H9 (cell line): Measurements from ENCODE around the gene GALR3. TPM values are rescaled to one million over a fixed set of nuclear protein-coding genes. Genes with fewer than 3 reads are reported as not detected.

Experiments
- DNase-seq: peaks from one replicate; pipeline ENCODE4 v3.0.0-alpha.2; 2017
- H2AFZ ChIP-seq: one replicate; pipeline ENCODE4 v1.6.1; 2013; ENCODE audit warnings: mild to moderate bottlenecking, low read length, control low read depth, moderate library complexity
- H2AK5ac ChIP-seq: 2 replicates; pipeline ENCODE4 v1.6.1; 2013; ENCODE audit warnings: low read length, control low read depth, mixed read lengths; ENCODE audit not compliant: insufficient read length
- H2BK120ac ChIP-seq: one replicate; pipeline ENCODE4 v1.6.1; 2013; ENCODE audit warnings: low read depth, mild to moderate bottlenecking, low read length, control low read depth, inconsistent platforms; ENCODE audit not compliant: poor library complexity, severe bottlenecking
- H2BK12ac ChIP-seq: 2 replicates; pipeline ENCODE4 v1.6.1; 2013; ENCODE audit warnings: low read length, control low read depth, mixed read lengths, low read depth; ENCODE audit not compliant: insufficient read length
- H2BK15ac ChIP-seq: 2 replicates; pipeline ENCODE4 v1.6.1; 2013; ENCODE audit warnings: low read depth, low read length, control low read depth
- H2BK20ac ChIP-seq: one replicate; pipeline ENCODE4 v1.6.1; 2013; ENCODE audit warnings: low read depth, mild to moderate bottlenecking, low read length, control low read depth, inconsistent platforms; ENCODE audit not compliant: poor library complexity, severe bottlenecking
- H2BK5ac ChIP-seq: 2 replicates; pipeline ENCODE4 v1.6.1; 2013; ENCODE audit warnings: low read length, control low read depth, mixed read lengths; ENCODE audit not compliant: insufficient read length
- H3K14ac ChIP-seq: 2 replicates; pipeline ENCODE4 v1.6.1; 2013; ENCODE audit warnings: low read length, control low read depth; ENCODE audit not compliant: insufficient read depth
- H3K18ac ChIP-seq: 2 replicates; pipeline ENCODE4 v1.6.1; 2013; ENCODE audit warnings: low read depth, mild to moderate bottlenecking, mixed read lengths, low read length, control low read depth; ENCODE audit not compliant: insufficient read length
- H3K23ac ChIP-seq: 2 replicates; pipeline ENCODE4 v1.6.1; 2013; ENCODE audit warnings: low read length, control low read depth, mixed read lengths, low read depth; ENCODE audit not compliant: insufficient read length
- H3K23me2 ChIP-seq: 2 replicates; pipeline ENCODE4 v1.6.1; 2013; ENCODE audit warnings: low read depth, mild to moderate bottlenecking, mixed read lengths, low read length, control low read depth; ENCODE audit not compliant: insufficient read length, poor library complexity, severe bottlenecking
- H3K27ac ChIP-seq: 2 replicates; pipeline ENCODE4 v1.5.1; 2013; ENCODE audit warnings: low read length, control low read depth, mixed read lengths, low read depth; ENCODE audit not compliant: insufficient read length
- H3K27me3 ChIP-seq: 2 replicates; pipeline ENCODE4 v1.6.1; 2013; ENCODE audit warnings: low read length, control low read depth, inconsistent platforms; ENCODE audit not compliant: insufficient read depth
- H3K4ac ChIP-seq: 2 replicates; pipeline ENCODE4 v1.6.1; 2013; ENCODE audit warnings: low read depth, mild to moderate bottlenecking, control low read depth, inconsistent platforms, low read length, moderate library complexity
- H3K4me1 ChIP-seq: 2 replicates; pipeline ENCODE4 v1.6.1; 2013; ENCODE audit warnings: low read length, control low read depth, inconsistent platforms; ENCODE audit not compliant: insufficient read depth
- H3K4me2 ChIP-seq: 2 replicates; pipeline ENCODE4 v1.6.1; 2013; ENCODE audit warnings: low read length, control low read depth, mixed read lengths; ENCODE audit not compliant: insufficient read length, insufficient read depth
- H3K56ac ChIP-seq: 2 replicates; pipeline ENCODE4 v1.6.1; 2013; ENCODE audit warnings: low read depth, mild to moderate bottlenecking, mixed read lengths, low read length, control low read depth; ENCODE audit not compliant: insufficient read length
- H3K79me1 ChIP-seq: 2 replicates; pipeline ENCODE4 v1.6.1; 2013; ENCODE audit warnings: low read depth, mild to moderate bottlenecking, moderate library complexity, low read length, control low read depth, inconsistent platforms; ENCODE audit not compliant: insufficient read depth, poor library complexity, severe bottlenecking
- H3K79me2 ChIP-seq: 2 replicates; pipeline ENCODE4 v1.6.1; 2013; ENCODE audit warnings: low read length, control low read depth, inconsistent platforms; ENCODE audit not compliant: insufficient read depth
- H3K9ac ChIP-seq: 2 replicates; pipeline ENCODE4 v1.6.1; 2013; ENCODE audit warnings: low read length, control low read depth, mixed read lengths; ENCODE audit not compliant: insufficient read length; ENCODE audit errors: extremely low read depth
- H3K9me3 ChIP-seq: one replicate; pipeline ENCODE4 v1.6.1; 2013; ENCODE audit warnings: low read depth, low read length, inconsistent platforms; ENCODE audit not compliant: control insufficient read depth
- H3T11ph ChIP-seq: one replicate; pipeline ENCODE4 v1.6.1; 2013; ENCODE audit warnings: mild to moderate bottlenecking, low read length, control low read depth, inconsistent platforms
- H4K20me1 ChIP-seq: one replicate; pipeline ENCODE4 v1.6.1; 2013; ENCODE audit not compliant: control insufficient read depth, insufficient read length, insufficient read depth
- H4K5ac ChIP-seq: 2 replicates; pipeline ENCODE4 v1.6.1; 2013; ENCODE audit warnings: low read depth, mild to moderate bottlenecking, mixed read lengths, low read length, control low read depth; ENCODE audit not compliant: insufficient read length
- H4K8ac ChIP-seq: replicated peaks from 2 replicates; pipeline ENCODE4 v1.6.1; 2013; ENCODE audit warnings: low read length, control low read depth, mixed read lengths, low read depth; ENCODE audit not compliant: insufficient read length
- H4K91ac ChIP-seq: 2 replicates; pipeline ENCODE4 v1.6.1; 2013; ENCODE audit warnings: low read depth, mild to moderate bottlenecking, moderate library complexity, mixed read lengths, low read length, control low read depth; ENCODE audit not compliant: insufficient read length
- H3K27ac Mint-ChIP-seq, 3 experiments: 2 replicates in 2 of 3; 3 replicates in 1 of 3; pipeline ENCODE4 v1.8.0; 2020 to 2021; ENCODE audit warnings: mixed read lengths in 3 of 3, mild to moderate bottlenecking in 1 of 3, moderate library complexity in 1 of 3
- H3K27me3 Mint-ChIP-seq: 2 replicates; pipeline ENCODE4 v1.8.0; 2021; ENCODE audit warnings: low read depth, mild to moderate bottlenecking, moderate library complexity, mixed read lengths
- H3K36me3 Mint-ChIP-seq, 3 experiments: 2 replicates in 2 of 3; 3 replicates in 1 of 3; pipeline ENCODE4 v1.8.0; 2020 to 2021; ENCODE audit warnings: low read depth in 3 of 3, mixed read lengths in 3 of 3; ENCODE audit not compliant: insufficient read depth in 1 of 3
- H3K4me1 Mint-ChIP-seq, 2 experiments: 2 replicates each; pipeline ENCODE4 v1.8.0; 2020; ENCODE audit warnings: mixed read lengths in 2 of 2
- H3K4me3 Mint-ChIP-seq, 2 experiments: 2 replicates in 1 of 2; 3 replicates in 1 of 2; pipeline ENCODE4 v1.8.0; 2020 to 2021; ENCODE audit warnings: mild to moderate bottlenecking in 2 of 2, mixed read lengths in 2 of 2, moderate library complexity in 1 of 2
- H3K9me3 Mint-ChIP-seq, 2 experiments: 2 replicates in 1 of 2; 3 replicates in 1 of 2; pipeline ENCODE4 v1.8.0; 2020; ENCODE audit warnings: mild to moderate bottlenecking in 2 of 2, mixed read lengths in 2 of 2, moderate library complexity in 1 of 2
- WGBS: extraction: QIAGEN DNeasy Blood & Tissue Kit; methylation state at CpG from one replicate; pipeline ENCODE4 v1.1.7; 2013; ENCODE audit warnings: missing lambda C conversion rate, low lambda C conversion rate, mixed read lengths; ENCODE audit not compliant: insufficient read length; ENCODE audit errors: extremely low coverage; 5-methylcytosine and 5-hydroxymethylcytosine counted together
- total RNA-seq: library from RNA; stranded (reverse); gene quantifications from 2 replicates; pipeline ENCODE4 v1.2.1, GENCODE V29; 2021
- TF ChIP-seq, protein P1 (sequence below): fragments of 200-600 bp; sonication (generic); conservative IDR thresholded peaks from 3 replicates; pipeline ENCODE4 v1.8.0; 2021; ENCODE audit warnings: antibody characterized with exemption, mild to moderate bottlenecking

The GALR3 gene
- total RNA-seq, 1 experiment from 2014 or later = 0.59 TPM

DNA sequence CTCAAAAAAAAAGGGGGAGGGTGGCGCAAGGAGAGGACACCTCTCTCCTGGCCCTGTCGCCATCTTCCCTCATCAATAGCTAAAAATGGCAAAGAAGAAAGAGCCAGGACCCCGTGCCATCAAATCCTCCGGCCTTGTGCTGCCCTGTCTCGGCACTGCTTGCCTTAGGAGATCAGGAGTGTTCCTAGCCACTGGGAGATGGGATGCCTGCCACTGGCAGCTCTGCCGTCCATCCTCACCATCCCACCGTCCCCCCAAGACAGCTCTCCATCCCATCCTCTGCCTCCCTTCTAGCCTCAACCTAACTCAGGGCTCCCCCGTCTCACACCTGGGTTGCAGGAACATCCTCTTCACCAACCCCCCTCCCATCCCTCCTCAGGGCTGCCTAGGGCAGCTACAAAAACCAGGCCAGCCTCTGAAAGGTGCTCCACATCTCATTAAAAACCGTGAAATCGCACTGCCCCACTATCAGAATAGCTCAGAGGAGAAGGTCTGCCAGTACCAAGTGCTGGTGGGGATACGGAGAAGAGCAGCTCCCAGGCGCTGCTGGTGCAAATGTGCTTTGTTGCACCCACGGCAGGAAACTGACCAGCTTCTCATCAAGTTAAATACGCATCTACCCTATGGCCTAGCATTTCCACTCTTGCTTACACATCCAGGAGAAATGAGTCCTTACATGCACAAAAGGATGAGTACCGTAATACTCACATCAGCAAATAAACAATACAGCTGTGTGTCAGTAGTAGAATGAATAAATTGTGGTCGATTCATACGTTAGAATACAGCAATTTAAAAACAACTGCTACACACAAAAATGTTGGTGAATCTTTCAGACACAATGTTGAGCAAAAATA lies 47.2 kb upstream of the GALR3 start:
- no peak overlapping the region for H3K9ac ChIP-seq
- H3K56ac ChIP-seq = no peak overlapping the region
- no peak overlapping the region for H3T11ph ChIP-seq
- H2BK120ac ChIP-seq = no peak overlapping the region
- H3K23ac ChIP-seq = no peak overlapping the region
- H3K4me3 Mint-ChIP-seq = no peak overlapping the region
- no peak overlapping the region for H3K27ac ChIP-seq
- no peak overlapping the region for H2BK15ac ChIP-seq
- H3K4me2 ChIP-seq = no peak overlapping the region
- no peaks in the 10 kb centered on the region for H3K9me3 Mint-ChIP-seq
- peak overlapping the region in 2 of 3 experiments; percentile 29 to 35; a peak in 3 of 7 replicates for H3K27ac Mint-ChIP-seq
- no peak overlapping the region for H3K14ac ChIP-seq
- TF ChIP-seq, protein P1, sequence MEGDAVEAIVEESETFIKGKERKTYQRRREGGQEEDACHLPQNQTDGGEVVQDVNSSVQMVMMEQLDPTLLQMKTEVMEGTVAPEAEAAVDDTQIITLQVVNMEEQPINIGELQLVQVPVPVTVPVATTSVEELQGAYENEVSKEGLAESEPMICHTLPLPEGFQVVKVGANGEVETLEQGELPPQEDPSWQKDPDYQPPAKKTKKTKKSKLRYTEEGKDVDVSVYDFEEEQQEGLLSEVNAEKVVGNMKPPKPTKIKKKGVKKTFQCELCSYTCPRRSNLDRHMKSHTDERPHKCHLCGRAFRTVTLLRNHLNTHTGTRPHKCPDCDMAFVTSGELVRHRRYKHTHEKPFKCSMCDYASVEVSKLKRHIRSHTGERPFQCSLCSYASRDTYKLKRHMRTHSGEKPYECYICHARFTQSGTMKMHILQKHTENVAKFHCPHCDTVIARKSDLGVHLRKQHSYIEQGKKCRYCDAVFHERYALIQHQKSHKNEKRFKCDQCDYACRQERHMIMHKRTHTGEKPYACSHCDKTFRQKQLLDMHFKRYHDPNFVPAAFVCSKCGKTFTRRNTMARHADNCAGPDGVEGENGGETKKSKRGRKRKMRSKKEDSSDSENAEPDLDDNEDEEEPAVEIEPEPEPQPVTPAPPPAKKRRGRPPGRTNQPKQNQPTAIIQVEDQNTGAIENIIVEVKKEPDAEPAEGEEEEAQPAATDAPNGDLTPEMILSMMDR = no peak
- no peak overlapping the region for H3K18ac ChIP-seq
- H3K23me2 ChIP-seq = no peaks in the 10 kb centered on the region
- H2AFZ ChIP-seq = no peak overlapping the region
- H4K5ac ChIP-seq = no peak overlapping the region
- no peak overlapping the region for H2BK5ac ChIP-seq
- no CpG with 5 or more reads among the region's 17 CpGs for WGBS
- H3K9me3 ChIP-seq = no peaks in the 10 kb centered on the region
- H4K91ac ChIP-seq = no peak overlapping the region
- H3K27me3 Mint-ChIP-seq = peaks cover 28% of the 10 kb centered on the region
- H3K4ac ChIP-seq = no peak overlapping the region
- H3K27me3 ChIP-seq = no peaks in the 10 kb centered on the region; the same call in 1 of the 2 replicates
- no peak overlapping the region for H2BK12ac ChIP-seq
- no peaks in the 10 kb centered on the region for H3K79me1 ChIP-seq
- no peak overlapping the region for H2BK20ac ChIP-seq
- H3K36me3 Mint-ChIP-seq = peaks cover 3 to 30% (median 23%) of the 10 kb centered on the region in 3 experiments; a peak in 6 of 7 replicates
- H3K4me1 ChIP-seq = no peaks in the 10 kb centered on the region
- no peaks in the 10 kb centered on the region for H3K79me2 ChIP-seq
- peaks cover 12 to 21% of the 10 kb centered on the region in 2 experiments for H3K4me1 Mint-ChIP-seq
- no peak overlapping the region for H4K8ac ChIP-seq
- no peak for DNase-seq
- H4K20me1 ChIP-seq = no peaks in the 10 kb centered on the region
- no peak overlapping the region for H2AK5ac ChIP-seq
